ENCODE data around the gene KCTD13.

GRCh38 chr16:29958756-29959155 lies 32.7 kb upstream of the KCTD13 start:
- TF ChIP-seq EZH2phosphoT487 (IDR thresholded peaks at IDR 0.05; ENCODE audit: borderline replicate concordance, low read depth) = no peak
- TF ChIP-seq SIN3A (IDR thresholded peaks at IDR 0.05; ENCODE audit: borderline replicate concordance, low read depth, low read length) = no peak
- no peak for TF ChIP-seq CTCF (IDR thresholded peaks at IDR 0.05)
- no peak for TF ChIP-seq FOXM1 (IDR thresholded peaks at IDR 0.05; ENCODE audit: low read depth)
- TF ChIP-seq GABPA (IDR thresholded peaks at IDR 0.05; ENCODE audit: low read depth) = no peak
- no peak for TF ChIP-seq RAD21 (IDR thresholded peaks at IDR 0.05; ENCODE audit: low read length)
- no peak for TF ChIP-seq EP300 (IDR thresholded peaks at IDR 0.05; ENCODE audit: borderline replicate concordance in 1 of 2, low read depth in 1 of 2, low read length in 1 of 2)
- TF ChIP-seq FOXJ3 (CRISPR knock-in tag; IDR thresholded peaks at IDR 0.05) = no peak
- no peak for TF ChIP-seq ZBTB33 (IDR thresholded peaks at IDR 0.05; ENCODE audit: borderline replicate concordance, low read depth)
- no peak for TF ChIP-seq USF2 (IDR thresholded peaks at IDR 0.05; ENCODE audit: borderline replicate concordance, low read depth, low read length)
- no peak for TF ChIP-seq RFX5 (IDR thresholded peaks at IDR 0.05; ENCODE audit: low read length)
- TF ChIP-seq POLR2AphosphoS5 (IDR thresholded peaks at IDR 0.05; ENCODE audit: low read depth, low read length) = no peak
- no peak for TF ChIP-seq TAF1 (IDR thresholded peaks at IDR 0.05; ENCODE audit: borderline replicate concordance, low read depth, low read length)

Measured in SK-N-SH (cell line).